PFSK-1 (cell line): Measurements from ENCODE around the gene RNF220.

Source experiments
- SIN3A ChIP-seq: IDR thresholded peaks from 2 replicates; pipeline ENCODE4 v1.6.1; 2012; ENCODE audit warnings: mild to moderate bottlenecking, low read length, moderate library complexity, borderline replicate concordance; ENCODE audit not compliant: insufficient read depth
- TF ChIP-seq, protein P1 (sequence below), 2 experiments: IDR thresholded peaks; 2 replicates each; pipeline versions ENCODE4 v1.6.1 to v1.8.0; 2011 to 2012; ENCODE audit warnings: low read depth in 2 of 2, low read length in 2 of 2, control low read depth in 1 of 2, inconsistent platforms in 1 of 2, mild to moderate bottlenecking in 1 of 2, moderate library complexity in 1 of 2; ENCODE audit not compliant: insufficient read depth in 1 of 2

GRCh38 chr1:44499306-44499705 lies 94.3 kb downstream of the RNF220 start:
- TF ChIP-seq SIN3A, result no peak
- TF ChIP-seq, protein P1, sequence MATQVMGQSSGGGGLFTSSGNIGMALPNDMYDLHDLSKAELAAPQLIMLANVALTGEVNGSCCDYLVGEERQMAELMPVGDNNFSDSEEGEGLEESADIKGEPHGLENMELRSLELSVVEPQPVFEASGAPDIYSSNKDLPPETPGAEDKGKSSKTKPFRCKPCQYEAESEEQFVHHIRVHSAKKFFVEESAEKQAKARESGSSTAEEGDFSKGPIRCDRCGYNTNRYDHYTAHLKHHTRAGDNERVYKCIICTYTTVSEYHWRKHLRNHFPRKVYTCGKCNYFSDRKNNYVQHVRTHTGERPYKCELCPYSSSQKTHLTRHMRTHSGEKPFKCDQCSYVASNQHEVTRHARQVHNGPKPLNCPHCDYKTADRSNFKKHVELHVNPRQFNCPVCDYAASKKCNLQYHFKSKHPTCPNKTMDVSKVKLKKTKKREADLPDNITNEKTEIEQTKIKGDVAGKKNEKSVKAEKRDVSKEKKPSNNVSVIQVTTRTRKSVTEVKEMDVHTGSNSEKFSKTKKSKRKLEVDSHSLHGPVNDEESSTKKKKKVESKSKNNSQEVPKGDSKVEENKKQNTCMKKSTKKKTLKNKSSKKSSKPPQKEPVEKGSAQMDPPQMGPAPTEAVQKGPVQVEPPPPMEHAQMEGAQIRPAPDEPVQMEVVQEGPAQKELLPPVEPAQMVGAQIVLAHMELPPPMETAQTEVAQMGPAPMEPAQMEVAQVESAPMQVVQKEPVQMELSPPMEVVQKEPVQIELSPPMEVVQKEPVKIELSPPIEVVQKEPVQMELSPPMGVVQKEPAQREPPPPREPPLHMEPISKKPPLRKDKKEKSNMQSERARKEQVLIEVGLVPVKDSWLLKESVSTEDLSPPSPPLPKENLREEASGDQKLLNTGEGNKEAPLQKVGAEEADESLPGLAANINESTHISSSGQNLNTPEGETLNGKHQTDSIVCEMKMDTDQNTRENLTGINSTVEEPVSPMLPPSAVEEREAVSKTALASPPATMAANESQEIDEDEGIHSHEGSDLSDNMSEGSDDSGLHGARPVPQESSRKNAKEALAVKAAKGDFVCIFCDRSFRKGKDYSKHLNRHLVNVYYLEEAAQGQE (IDR thresholded peaks at IDR 0.05; ENCODE audit: insufficient read depth in 1 of 2, low read depth in 2 of 2, low read length in 2 of 2), result no peak
